Stimulated activated CD4-positive, alpha-beta T cell treated with anti-CD3 and anti-CD28 coated beads, TNF-alpha, amount 100 ng/mL, for 24 hours (primary cell): ENCODE data around the gene NFIX.

Experiments
- DNase-seq, 3 experiments: peaks; one replicate each; pipeline ENCODE4 v3.0.0-alpha.2; 2020; ENCODE audit warnings: low read depth in 3 of 3

The NFIX gene

DNA sequence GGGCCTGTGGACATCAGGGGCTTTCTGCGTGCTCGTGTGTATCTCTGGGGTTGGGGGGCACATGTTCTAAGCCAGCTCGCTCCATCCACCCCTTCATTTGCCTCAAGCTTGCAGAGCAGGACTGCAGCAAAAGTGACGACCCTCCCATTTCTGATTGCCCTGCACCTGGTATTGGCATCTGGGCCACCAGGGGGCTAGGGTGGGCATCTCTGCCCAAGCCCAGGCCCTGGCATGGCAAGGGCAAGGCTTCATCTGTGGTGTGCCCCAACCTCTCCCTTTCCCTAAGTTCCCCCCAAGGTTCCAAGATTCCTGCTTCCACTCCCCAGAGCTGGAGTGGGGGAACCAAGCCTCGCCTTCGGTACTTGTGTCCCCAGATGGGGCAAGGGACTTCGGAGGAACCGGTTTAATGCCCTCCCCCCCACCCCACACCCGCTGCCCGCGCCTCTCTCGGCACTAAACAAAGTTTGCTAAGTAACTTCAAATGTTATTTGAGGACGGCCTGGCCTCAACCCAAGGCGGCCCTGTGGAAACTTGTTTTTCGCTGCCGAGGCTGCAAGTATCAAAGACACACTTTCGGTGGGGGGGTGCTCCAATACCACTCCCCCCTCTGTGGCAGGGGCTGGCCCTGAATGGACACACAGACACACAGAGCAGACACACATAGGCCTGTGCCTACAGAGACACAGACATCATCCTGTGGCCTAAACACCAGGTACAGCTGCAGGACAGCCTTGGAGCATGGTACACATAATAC is 12.2 kb downstream of the NFIX start:
- no peak for DNase-seq

DNA sequence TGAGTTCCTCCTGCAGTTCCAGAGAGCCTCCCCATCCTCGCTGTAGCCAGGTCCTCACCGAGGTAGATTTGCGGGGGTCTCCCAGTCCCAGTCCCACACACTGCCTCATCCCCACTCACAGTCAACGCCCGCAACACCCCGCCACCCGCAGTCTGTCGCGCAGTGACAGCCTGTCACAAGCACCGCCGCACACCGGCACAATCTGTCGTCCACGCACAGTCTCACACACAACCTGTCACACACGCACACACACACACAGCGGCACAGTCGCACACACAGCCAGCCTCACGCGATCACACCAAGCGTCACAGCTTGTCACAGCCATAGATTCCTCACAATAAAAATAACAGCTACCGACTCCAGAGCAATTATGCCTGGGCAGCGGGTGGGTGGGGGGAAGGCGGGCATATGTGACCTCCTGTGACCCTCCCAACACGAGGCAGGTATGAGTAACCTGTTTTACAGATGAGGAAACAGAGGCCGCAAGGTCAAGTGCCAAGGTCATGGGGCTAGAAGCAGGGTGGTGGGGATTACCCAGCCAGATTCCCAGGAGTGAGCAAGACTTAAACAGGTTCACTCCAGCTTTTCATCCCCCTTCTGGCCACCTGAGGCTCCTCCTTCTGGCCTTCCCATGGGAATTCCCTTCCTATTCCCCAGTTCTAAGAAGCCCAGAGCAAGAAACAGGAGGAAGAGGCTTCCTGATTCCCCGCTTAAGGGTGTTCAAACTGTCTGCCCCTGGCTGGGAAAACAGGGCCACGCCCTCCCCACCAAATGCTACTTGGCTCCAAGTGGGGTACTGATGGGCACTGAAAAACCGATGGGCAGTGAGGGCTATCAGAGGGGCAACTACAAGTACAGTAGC is 13.9 kb downstream of the NFIX start:
- DNase-seq: no peak

DNA sequence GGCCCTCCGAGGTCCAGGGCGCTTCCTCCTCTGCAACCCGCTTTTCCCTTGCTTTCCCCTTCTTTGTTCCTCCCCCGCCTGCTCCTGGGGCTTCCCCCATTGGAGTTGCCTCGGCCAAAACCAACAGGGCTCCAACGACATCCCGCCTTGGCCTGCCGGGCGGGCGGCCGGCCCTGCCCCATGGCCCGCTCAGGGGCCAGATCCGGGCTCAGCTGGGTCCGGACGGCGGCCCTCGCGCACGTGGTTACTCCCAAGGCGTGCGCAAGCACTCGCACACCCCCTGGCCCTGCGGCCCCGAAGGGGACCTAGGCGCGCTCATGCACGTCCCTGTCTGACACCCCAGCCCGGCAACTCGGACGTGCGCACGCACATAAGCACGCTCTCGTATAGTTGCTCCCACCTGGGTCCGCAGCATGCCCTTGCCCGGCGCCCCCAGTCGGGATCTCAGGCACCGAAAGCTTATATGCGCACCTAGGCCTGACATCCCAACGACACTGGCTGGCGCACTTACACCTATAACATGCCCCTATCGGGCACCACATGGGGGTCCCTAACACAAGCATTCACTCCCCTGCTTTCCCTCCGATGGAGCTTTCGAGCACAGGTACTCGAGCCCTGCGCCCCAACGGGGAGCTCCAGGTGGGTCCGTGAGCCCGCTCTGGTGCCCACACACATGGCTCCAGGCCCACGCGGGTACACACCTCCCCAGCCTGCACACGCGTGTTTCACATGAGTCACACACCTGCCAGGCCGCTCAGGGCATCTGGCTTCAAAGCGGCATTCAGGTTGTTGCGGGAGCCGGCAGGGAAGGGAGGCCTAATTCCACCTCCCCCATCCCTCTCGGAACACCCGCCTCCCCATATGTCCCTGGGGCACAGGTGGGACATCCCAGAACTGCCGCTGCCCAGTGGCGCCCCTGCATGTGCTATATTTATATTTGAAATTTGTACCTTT is 15.0 kb downstream of the NFIX start:
- DNase-seq: no peak

DNA sequence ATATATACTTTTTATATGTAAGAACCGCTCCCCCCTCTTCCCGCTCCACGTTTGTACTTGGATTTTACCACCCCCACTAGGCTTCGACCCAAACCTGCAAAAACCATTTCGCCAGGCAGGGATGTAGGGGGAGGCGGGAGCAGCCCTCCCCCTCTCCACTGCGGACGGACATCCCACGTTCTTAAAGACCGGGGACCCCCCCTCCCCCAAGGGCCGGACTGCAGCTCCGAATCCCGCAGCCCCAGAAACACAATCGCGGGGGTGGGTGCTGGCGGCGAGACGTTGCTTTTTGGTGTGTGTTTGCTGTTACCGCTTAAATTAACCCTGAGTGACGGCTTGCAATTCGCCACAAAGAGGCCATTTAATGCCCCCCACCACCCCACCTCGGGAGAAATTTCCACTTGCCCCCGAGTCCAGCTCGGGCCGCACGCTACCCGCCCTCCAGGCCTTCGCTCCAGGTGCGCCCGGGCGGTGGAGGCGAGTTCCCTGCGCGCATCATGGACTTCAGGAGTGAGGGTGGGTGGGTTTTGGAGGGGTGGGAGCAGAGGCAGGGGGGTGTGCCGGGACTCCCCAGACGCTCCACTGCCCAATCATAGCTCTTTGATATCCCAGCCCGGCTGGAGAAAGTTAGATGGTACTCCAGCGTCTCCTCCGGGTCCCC is 15.8 kb downstream of the NFIX start:
- no peak for DNase-seq

DNA sequence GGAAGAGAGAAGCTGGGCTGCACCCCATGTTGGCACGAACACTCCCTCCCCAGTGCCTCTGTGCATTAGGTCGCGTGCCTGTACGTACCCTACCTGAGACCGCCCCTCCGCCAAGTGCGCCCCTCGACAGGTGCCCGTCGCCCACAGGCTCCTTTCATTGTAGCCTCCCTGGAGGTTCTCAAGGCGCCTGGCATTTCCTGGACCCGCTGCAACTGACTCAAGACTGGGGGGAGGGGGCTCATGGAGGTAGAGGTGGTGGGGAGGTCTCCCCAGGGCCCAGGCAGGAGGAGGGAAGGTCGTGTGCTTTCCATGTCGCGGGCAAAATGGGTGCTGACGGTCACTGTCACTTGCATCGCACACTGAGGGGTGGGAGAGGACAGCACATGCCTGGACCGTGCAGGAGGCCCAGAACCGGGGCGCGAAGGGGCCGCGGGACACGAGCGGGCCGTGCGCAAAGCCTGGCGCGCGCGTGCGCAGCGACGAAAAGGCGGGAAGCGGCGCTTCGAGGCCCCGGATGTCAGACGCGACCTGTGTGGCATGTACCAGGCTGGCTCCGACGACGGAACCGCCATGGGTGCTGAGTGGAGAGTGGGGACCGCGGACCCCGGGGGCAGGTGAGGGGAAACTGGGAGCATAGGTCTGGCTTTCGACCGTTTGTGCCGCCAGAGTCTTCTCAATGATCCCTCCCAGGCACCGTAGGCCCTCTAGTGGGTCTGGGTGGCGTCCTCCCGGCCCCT is 16.5 kb downstream of the NFIX start:
- no peak for DNase-seq

DNA sequence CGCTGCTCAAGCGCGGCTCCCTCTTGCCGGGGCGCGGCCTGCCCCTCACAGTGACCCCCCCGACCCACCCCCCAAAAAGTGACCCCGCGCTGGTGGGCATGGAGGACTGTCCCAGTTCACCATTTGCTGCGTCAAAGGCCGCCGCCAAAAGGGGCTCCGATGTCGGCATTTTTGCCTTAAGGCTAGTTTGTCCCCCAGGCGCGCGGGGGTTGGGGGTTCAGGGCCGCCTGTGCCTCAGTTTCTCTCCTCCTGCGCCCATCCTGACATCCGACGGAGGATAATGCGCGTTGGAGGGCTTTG is 17.1 kb downstream of the NFIX start:
- DNase-seq: no peak

DNA sequence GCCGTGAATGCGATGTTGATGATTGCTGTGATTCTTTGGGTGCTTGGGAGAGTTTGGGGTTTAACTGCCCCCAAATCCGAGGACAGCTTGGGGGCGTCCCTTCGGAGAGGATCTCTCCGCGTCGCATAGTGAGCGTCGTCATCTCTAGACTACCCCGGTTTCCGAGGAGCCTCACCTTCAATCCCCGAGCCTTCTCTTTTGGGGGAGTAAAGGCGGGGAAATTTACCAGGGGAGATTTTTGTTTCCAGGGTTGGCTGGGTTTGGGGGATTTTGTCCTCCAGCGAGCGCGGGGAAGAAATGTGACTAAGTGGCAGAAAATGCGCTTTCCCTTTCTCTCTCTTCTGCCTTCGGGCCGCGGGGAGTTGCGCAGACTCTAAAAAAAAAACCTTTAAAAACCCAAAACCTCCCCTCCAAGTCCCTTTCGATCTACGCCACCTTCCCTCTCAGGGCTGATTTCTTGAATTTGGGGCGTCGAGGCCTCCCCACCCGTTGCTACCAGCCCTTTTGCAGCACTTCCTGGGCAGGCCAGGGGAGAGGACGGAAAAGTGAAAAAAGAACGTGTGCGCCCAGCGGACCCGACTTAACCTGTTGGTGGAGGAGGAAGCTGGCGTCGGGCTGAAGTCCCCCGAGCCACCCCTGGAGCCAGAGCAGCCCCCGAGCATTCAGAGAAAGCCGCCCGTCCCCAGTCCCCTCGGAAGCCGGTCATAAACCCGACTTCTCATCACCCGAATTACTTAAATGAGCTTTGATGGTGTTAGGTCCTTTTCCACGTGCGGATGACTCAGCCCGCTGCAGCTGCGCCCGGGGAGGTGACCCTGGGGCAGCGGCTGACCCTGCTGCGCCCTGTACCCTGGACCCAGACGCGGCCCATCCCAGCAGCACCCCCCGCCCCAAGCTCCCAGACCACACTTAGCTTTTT is 17.7 kb downstream of the NFIX start:
- no peak for DNase-seq

DNA sequence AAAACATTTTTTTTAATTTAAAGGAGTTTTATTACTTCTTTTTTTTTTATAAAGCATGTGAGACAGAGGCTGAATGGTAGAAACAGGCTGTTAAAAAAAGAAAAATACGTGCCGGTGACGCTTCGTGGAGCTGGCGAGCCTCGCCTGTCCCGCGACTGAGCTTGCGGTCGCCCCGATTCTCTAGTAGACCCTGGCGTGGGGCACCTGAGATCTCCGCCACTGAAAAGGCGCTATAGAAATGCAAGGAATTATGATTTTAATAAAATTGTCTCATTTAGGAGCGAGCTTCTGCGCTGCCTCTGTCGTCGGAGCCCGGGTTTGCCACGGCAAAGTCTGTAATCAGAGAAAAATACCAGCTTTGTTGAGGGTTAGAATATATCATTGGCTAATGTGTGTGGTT is 18.4 kb downstream of the NFIX start:
- DNase-seq: no peak

DNA sequence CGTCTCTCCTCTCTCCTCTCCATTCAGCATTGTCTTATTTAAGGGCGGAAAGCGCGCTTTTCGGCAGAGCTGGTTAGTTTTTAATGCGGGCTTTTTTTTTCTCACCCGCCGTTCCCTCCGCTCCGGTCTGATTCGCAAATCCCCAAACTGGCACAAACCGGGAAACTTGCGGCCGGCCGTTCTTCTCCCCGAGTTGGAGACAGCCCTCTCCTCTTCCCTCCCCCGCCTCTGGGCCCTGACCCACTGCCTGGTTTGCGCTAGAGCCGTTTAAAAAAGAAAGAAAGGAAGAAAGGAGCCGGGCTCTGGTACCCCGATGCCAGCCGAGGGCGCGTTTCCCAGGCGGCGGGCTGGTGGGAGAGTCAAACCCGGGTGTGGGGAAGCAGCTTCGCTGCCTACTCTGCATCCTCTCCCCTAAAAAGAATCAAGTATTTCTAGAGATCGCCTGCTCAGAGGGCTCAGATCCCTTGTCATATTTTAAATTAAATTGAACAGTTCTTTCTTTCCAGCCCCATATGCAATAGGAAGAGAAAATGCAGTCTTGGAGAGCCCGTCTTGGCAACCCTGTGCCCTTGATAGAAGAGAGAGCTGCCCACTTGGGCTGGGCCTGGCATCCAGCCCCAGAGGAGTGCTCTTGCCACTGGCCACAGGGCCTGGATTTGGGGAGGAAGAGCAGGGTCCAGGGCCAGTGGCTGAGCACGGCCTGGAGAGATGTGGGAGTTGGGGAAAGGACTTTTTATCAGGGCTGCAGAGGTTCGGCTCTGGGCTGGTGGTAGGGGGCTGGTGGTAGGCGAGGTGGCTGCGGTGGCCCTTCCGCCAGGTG is 19.0 kb downstream of the NFIX start:
- no peak for DNase-seq

DNA sequence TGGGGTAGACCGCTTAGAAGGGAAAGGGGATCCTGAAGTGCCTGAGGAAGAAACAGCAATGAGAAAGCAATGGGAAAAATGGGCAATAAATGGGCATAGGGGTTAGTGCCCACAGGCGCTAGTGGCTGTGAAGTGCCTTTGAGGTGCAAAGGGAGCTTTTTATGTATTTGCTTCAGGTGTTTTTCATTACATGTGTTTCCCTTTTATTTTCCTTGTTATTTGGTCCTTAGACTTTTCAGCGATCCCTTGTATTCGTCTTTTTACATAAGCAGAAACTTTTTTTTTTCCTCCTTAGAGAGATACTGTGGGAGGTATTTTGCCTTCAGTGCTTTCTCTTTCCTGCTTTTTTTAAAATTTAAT is 19.6 kb downstream of the NFIX start:
- DNase-seq: no peak

DNA sequence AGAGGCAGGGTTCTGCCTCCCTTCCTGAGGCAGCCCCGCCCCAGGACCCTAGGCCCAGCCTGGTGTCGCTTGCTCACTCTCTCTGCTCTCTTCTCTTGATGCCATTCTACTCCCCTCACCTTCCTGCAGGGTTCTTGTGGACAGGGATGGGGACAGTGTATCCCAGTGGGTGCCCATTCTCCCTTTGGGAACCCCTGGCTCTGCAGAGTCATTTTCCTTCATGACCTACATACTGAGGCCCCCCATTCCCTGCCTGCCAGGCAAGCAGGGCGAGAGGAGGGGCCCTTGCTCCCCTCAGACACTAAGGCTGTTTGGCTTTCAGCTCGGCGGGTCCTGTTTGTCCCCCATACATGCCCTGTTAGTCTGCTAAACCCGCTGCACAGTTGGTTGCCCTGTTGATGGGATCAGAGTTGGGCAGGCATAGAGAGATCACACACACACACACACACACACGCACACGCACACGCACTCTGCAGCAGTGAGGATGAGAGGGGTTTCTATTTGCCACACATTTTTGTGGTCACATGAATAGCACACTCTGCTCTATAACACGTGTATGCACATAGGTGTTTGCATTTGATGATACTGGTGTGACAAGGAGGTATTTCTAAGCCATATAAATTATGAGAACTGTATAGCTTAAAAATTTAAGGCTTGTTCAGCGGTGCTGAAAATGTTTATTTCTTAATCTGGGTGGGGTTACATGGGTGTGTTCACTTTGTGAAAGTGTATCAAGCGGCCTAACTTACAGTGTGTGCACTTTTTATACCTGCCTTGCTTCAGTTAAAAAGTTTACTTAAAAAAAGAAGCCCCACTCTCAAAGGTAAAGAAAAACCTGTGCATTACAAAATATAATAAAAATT is 20.3 kb downstream of the NFIX start:
- DNase-seq: no peak

DNA sequence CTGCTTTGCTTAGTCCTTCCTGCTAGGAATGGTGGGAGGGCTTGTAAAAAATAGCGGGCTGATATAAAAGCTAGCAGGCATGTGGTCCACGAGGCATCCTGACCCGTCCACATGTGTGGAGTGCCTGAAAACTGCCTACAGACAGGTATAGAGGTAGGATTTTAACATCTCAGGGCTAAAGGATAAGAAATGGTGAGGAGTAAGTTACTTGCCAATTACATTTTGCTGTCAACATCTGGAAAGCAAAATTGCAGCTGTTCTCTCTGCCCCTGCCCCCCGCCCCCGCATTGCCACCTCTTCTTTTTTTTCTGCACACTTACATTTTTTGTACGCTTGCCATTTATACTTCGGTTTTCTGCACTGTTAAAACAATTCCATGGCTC is 21.0 kb downstream of the NFIX start:
- no peak for DNase-seq

DNA sequence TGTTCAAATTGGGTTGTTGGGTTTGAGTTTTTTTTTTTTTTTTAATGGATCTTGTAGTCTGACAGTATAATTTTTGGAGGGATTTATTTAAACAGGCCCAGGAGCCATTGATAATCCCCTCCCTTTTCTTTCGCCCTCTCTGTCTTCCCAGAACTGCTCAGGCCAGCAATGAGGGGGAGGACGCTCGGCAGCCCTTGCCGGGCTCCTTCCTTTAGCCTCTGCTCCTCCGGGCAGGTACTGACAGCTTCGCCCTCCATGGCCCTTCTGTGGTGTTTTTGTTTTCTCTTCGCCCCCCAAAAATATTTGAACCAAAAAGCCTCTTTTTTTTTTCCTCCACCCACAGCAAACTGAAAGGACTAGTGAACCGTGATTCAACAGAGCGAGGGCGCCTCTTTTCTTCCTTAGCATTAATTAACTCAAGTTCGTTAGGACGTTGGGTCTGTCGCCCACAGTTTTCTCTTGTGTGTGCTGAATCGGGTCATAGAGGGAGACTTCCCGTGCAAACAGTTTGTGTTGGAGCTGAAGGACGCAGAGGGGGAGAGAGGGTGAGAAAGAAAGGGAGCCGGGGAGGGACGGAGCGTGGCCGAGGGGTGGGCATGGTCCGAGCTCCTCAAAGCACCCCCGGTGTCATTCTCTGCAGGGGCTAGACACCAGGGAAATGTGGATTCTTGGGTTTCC is 21.5 kb downstream of the NFIX start:
- DNase-seq: no peak

DNA sequence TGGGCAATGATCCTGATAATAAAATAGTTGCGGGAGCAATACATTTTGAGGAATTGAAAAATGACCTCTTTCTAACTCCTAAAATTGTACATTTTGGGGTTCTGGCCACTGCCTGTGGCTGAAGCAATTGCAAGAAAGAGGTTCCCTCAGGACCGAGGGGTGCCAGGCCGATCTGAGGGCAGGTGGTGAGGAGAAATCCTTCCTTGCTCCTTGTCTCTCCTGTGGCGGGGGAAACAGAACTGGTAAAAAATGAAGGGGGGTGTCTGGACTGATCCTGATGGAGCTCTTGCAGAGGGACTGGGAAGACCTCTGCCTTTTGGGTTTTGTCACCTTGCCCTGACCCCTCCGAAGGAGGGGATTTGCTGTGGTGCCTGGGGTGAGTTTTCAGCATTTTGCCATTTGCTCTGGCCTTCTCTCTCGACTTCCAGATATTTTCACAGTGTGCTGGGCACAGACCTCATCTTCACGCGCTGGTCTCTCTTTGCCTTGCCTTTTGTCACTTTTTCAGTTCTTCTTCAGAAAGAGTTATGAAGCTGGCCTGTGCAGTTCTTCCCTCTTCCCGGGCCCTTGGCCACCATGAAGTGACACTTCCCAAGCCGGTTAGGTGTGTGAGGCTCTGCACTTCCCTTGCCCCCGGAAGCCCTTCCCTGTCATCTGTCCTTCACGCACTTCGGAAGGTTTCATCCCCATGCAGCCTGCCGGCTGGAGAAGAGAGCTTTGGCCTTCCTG is 22.2 kb downstream of the NFIX start:
- DNase-seq: no peak

DNA sequence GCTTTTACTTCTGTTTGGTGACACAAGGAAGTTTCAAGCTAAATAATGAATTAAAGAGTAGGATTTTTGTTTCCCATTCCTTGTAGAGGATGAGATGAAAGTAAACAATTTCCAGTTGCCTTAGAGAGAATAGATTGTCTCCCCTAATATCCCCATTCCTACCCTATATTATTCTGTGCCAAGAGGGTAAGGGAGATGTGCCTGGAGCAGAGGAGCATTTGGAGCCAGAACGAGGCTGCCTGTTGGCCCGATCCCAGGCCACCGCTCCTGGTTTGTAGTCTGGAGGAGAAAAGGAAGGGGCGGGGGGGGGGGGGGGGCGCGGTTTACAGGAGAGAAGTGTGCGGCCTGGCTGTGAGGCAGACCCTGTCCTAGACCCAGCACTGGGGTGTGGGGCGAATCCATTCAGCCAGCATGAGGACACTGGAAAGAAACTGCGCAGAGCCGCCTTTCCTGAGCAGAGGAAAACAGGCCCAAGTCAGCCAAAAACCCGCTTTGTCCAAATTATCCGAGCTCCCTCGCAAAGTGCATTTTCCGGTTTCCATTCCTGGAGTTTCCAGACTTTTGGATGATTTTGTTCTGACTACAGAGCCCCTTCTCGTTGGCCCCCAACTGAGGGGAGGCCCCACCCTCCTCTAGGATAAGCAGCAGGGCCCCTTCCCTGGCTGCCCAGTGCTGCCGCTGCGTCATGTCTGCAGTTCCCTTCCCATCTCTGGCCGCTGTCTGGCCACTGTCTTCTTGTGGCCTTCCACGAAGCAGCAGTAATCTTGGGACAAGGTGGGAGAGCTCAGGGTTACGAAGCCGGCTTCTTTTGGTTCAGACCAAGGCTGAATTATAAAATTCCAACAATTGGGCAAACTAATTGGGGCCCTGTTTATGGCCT is 23.0 kb downstream of the NFIX start:
- no peak for DNase-seq

DNA sequence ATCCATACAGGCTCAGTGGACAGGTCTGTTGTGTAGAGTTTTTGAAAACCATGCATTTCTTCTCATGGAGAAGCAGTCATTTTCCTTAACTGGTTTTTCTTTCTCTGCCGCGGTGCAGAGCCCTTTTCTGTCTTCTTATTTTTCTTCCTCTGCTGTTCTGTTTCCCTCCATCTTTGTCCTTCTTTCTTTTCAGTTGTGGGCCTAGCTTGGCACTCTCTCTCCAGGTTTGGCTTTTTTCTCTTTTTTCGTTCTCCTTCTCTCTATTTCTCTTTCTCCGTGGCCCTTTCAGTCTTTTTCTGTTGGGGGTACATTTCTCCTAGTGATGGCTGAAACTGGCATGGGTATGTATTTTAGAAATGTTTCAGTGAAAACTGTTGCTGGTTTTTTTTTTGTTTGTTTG is 24.1 kb downstream of the NFIX start:
- no peak for DNase-seq
